C4-2B (cell line): Measurements from ENCODE around the gene VPS54.

Experiments used
- H3K27ac ChIP-seq: fragments of 450-650 bp; 2 replicates; pipeline ENCODE4 v1.5.1; 2017
- CTCF ChIP-seq: fragments of 450-650 bp; conservative IDR thresholded peaks from 2 replicates; pipeline ENCODE4 v1.5.1; 2017; ENCODE audit warnings: mild to moderate bottlenecking
- ZFX ChIP-seq: fragments of 450-650 bp; IDR thresholded peaks from 2 replicates; pipeline ENCODE4 v1.6.1; 2017

Gene VPS54

GRCh38 chr2:64019083-64019974 is at the start of gene VPS54:
TSS of gene VPS54 (minus strand) at chr2:64019428. CDS start at chr2:63983999, 35,429 bp downstream.
- TF ChIP-seq ZFX: peak; percentile 91
- TF ChIP-seq CTCF: no peak
- peak within 1 kb of the TSS; percentile 96 for H3K27ac ChIP-seq

GRCh38 chr2:64067326-64067725 is 48.1 kb upstream of the VPS54 start:
- TF ChIP-seq ZFX (no peak), CTCF (no peak)
- no peak overlapping the region for H3K27ac ChIP-seq

- H3K27ac ChIP-seq: peak overlapping the region; percentile 32; the same call in 1 of the 2 replicates
- TF ChIP-seq ZFX: no peak
- no peak for TF ChIP-seq CTCF
Measured at GRCh38 chr2:64065516-64065915, 46.3 kb upstream of the VPS54 start.

- no peak overlapping the region; the same call in 1 of the 2 replicates for H3K27ac ChIP-seq
- TF ChIP-seq ZFX (no peak), CTCF (no peak)
Measured at GRCh38 chr2:64063924-64064331, 44.7 kb upstream of the VPS54 start.

- TF ChIP-seq CTCF: no peak
- TF ChIP-seq ZFX: no peak
- H3K27ac ChIP-seq: no peak overlapping the region; the same call in 1 of the 2 replicates
Measured at GRCh38 chr2:64063454-64063853, 44.2 kb upstream of the VPS54 start.

- TF ChIP-seq CTCF (no peak), ZFX (no peak)
- H3K27ac ChIP-seq: no peak overlapping the region
Measured at GRCh38 chr2:64062840-64063239, 43.6 kb upstream of the VPS54 start.

GRCh38 chr2:64059270-64059669 is 40.0 kb upstream of the VPS54 start:
- H3K27ac ChIP-seq: no peak overlapping the region
- TF ChIP-seq CTCF: no peak
- TF ChIP-seq ZFX: no peak
